HEK293 (cell line): ENCODE results near the gene CCDC73.

Source experiments
- EGR2 ChIP-seq: fragments of 450-650 bp; formaldehyde crosslinking; IDR thresholded peaks from 2 replicates; pipeline ENCODE4 v1.5.1; 2016; ENCODE audit warnings: low read depth, missing biosample characterization, missing genetic modification characterization
- REPIN1 ChIP-seq: fragments of 450-650 bp; formaldehyde crosslinking; IDR thresholded peaks from 2 replicates; pipeline ENCODE4 v1.5.1; 2017; ENCODE audit warnings: missing biosample characterization, missing genetic modification characterization, low read depth
- SCRT2 ChIP-seq: fragments of 450-650 bp; formaldehyde crosslinking; IDR thresholded peaks from 2 replicates; pipeline ENCODE4 v1.5.1; 2016; ENCODE audit warnings: missing biosample characterization, missing genetic modification characterization
- TCF7L2 ChIP-seq: IDR thresholded peaks from 2 replicates; pipeline ENCODE4 v1.6.1; 2011; ENCODE audit warnings: low read depth, mild to moderate bottlenecking, inconsistent platforms, low read length, moderate library complexity, borderline replicate concordance
- ZNF140 ChIP-seq: fragments of 450-650 bp; formaldehyde crosslinking; IDR thresholded peaks from 2 replicates; pipeline ENCODE4 v1.5.1; 2016; ENCODE audit warnings: missing biosample characterization, missing genetic modification characterization
- ZNF239 ChIP-seq: fragments of 450-650 bp; formaldehyde crosslinking; IDR thresholded peaks from 2 replicates; pipeline ENCODE4 v1.5.1; 2016; ENCODE audit warnings: missing biosample characterization, missing genetic modification characterization
- ZNF248 ChIP-seq: fragments of 450-650 bp; formaldehyde crosslinking; IDR thresholded peaks from 2 replicates; pipeline ENCODE4 v1.5.1; 2017; ENCODE audit warnings: missing biosample characterization, missing genetic modification characterization
- ZNF302 ChIP-seq: fragments of 450-650 bp; formaldehyde crosslinking; IDR thresholded peaks from 2 replicates; pipeline ENCODE4 v1.5.1; 2016; ENCODE audit warnings: missing biosample characterization, missing genetic modification characterization, low read depth
- ZNF544 ChIP-seq: fragments of 450-650 bp; formaldehyde crosslinking; IDR thresholded peaks from 2 replicates; pipeline ENCODE4 v1.5.0; 2017; ENCODE audit warnings: missing biosample characterization, missing genetic modification characterization
- ZNF664 ChIP-seq: fragments of 450-650 bp; formaldehyde crosslinking; IDR thresholded peaks from 2 replicates; pipeline ENCODE4 v1.5.1; 2016; ENCODE audit warnings: missing biosample characterization, missing genetic modification characterization
- TF ChIP-seq, protein P1 (sequence below): fragments of 450-650 bp; IDR thresholded peaks from 2 replicates; pipeline ENCODE4 v1.5.1; 2018; ENCODE audit warnings: missing biosample characterization, missing genetic modification characterization
- TF ChIP-seq, protein P2 (sequence below): fragments of 450-650 bp; formaldehyde crosslinking; IDR thresholded peaks from 2 replicates; pipeline ENCODE4 v1.5.1; 2017; ENCODE audit warnings: missing biosample characterization, missing genetic modification characterization
- TF ChIP-seq, protein P3 (sequence below): fragments of 450-650 bp; formaldehyde crosslinking; IDR thresholded peaks from 2 replicates; pipeline ENCODE4 v1.5.1; 2017; ENCODE audit warnings: missing biosample characterization, missing genetic modification characterization

Gene CCDC73

DNA sequence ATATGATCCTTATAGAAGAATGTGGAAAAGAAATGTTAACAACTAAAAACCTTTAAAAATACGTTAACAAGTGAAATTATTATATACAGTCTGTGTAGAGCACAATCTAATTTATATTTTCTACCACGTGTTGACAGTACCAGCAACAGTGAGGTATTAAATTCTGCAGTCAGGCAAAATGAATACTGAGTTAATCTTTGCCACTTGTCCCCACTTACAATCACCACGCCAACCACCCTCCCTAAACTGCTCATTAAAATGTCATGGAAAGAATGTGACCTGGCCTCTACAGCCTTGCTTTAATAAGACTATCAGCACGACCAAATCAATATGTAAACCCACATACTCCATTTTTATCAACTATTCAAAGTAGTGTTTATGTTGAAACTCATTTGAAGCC, 239.4 kb downstream of the CCDC73 start (continued):
- TF ChIP-seq, protein P1, sequence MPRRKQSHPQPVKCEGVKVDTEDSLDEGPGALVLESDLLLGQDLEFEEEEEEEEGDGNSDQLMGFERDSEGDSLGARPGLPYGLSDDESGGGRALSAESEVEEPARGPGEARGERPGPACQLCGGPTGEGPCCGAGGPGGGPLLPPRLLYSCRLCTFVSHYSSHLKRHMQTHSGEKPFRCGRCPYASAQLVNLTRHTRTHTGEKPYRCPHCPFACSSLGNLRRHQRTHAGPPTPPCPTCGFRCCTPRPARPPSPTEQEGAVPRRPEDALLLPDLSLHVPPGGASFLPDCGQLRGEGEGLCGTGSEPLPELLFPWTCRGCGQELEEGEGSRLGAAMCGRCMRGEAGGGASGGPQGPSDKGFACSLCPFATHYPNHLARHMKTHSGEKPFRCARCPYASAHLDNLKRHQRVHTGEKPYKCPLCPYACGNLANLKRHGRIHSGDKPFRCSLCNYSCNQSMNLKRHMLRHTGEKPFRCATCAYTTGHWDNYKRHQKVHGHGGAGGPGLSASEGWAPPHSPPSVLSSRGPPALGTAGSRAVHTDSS (tag by site-specific recombination): no peak
- TF ChIP-seq ZNF140 (no peak), EGR2 (tag by site-specific recombination) (peak; percentile 12; the same call in 1 of the 2 replicates), ZNF239 (tag by site-specific recombination) (no peak), ZNF302 (no peak), ZNF544 (tag by site-specific recombination) (no peak), ZNF664 (no peak), TCF7L2 (no peak), REPIN1 (no peak), ZNF248 (no peak), SCRT2 (peak; percentile 52)
- TF ChIP-seq, protein P2, sequence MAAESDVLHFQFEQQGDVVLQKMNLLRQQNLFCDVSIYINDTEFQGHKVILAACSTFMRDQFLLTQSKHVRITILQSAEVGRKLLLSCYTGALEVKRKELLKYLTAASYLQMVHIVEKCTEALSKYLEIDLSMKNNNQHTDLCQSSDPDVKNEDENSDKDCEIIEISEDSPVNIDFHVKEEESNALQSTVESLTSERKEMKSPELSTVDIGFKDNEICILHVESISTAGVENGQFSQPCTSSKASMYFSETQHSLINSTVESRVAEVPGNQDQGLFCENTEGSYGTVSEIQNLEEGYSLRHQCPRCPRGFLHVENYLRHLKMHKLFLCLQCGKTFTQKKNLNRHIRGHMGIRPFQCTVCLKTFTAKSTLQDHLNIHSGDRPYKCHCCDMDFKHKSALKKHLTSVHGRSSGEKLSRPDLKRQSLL (tag by site-specific recombination): no peak
- TF ChIP-seq, protein P3, sequence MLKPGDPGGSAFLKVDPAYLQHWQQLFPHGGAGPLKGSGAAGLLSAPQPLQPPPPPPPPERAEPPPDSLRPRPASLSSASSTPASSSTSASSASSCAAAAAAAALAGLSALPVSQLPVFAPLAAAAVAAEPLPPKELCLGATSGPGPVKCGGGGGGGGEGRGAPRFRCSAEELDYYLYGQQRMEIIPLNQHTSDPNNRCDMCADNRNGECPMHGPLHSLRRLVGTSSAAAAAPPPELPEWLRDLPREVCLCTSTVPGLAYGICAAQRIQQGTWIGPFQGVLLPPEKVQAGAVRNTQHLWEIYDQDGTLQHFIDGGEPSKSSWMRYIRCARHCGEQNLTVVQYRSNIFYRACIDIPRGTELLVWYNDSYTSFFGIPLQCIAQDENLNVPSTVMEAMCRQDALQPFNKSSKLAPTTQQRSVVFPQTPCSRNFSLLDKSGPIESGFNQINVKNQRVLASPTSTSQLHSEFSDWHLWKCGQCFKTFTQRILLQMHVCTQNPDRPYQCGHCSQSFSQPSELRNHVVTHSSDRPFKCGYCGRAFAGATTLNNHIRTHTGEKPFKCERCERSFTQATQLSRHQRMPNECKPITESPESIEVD (tag by site-specific recombination): peak; percentile 34; the same call in 1 of the 2 replicates
